PC-3 (cell line): ENCODE results near the gene KCNQ5.
A peak's percentile ranks its signal among the peaks of the same experiment; 100 is the strongest.

Experiments used
- CTCF ChIP-seq: fragments of 300-600 bp; sonication (generic); conservative IDR thresholded peaks from 2 replicates; pipeline ENCODE4 v1.5.1; 2017; ENCODE audit warnings: antibody characterized with exemption, low read depth, mild to moderate bottlenecking, low read length
- EZH2 ChIP-seq: fragments of 300-600 bp; sonication (generic); IDR thresholded peaks from one replicate; pipeline ENCODE4 v1.6.1; 2017; ENCODE audit warnings: antibody characterized with exemption, mild to moderate bottlenecking, low read length; ENCODE audit not compliant: unreplicated experiment

- TF ChIP-seq CTCF (peak; percentile 78), EZH2 (no peak)
These were observed 41.5 kb upstream of the KCNQ5 start for GRCh38 chr6:72580281-72580940.
